Spleen (tissue), 11 donors: Measurements from ENCODE around the gene USP26. TPM values are rescaled to one million over a fixed set of nuclear protein-coding genes. Genes with fewer than 3 reads are reported as not detected.

Source experiments
- DNase-seq: peaks from one replicate; pipeline ENCODE4 v3.0.0-alpha.2; 2020
- H3K27ac ChIP-seq, 8 donors: fragments of 200-600 bp; sonication (generic) in 7 of 8; 1 replicate in 4 of 8; 2 replicates in 4 of 8; pipeline versions ENCODE4 v1.5.0 to v1.8.0; 2016 to 2021; ENCODE audit warnings: inconsistent platforms in 4 of 8, mild to moderate bottlenecking in 4 of 8, moderate library complexity in 1 of 8
- H3K27me3 ChIP-seq, 7 donors: fragments of 200-600 bp; sonication (generic) in 6 of 7; replicated peaks in 1 of 7; 1 replicate in 4 of 7; 2 replicates in 3 of 7; pipeline versions ENCODE4 v1.5.0 to v1.8.0; 2016 to 2021; ENCODE audit warnings: inconsistent platforms in 3 of 7, mild to moderate bottlenecking in 1 of 7
- H3K36me3 ChIP-seq, 6 donors: fragments of 200-600 bp; sonication (generic) in 5 of 6; 1 replicate in 4 of 6; 2 replicates in 2 of 6; pipeline versions ENCODE4 v1.5.0 to v1.8.0; 2016 to 2021; ENCODE audit warnings: inconsistent platforms in 2 of 6
- H3K4me1 ChIP-seq, 6 donors: fragments of 200-600 bp; sonication (generic) in 5 of 6; 1 replicate in 3 of 6; 2 replicates in 3 of 6; pipeline versions ENCODE4 v1.5.0 to v1.8.0; 2016 to 2021; ENCODE audit warnings: inconsistent platforms in 3 of 6
- H3K4me3 ChIP-seq, 8 donors: fragments of 200-600 bp; sonication (generic) in 7 of 8; 1 replicate in 4 of 8; 2 replicates in 4 of 8; pipeline versions ENCODE4 v1.5.0 to v1.8.0; 2016 to 2021; ENCODE audit warnings: inconsistent platforms in 4 of 8, mild to moderate bottlenecking in 4 of 8, moderate library complexity in 2 of 8
- H3K9me3 ChIP-seq, 8 donors: fragments of 200-600 bp; sonication (generic) in 7 of 8; 1 replicate in 4 of 8; 2 replicates in 4 of 8; pipeline versions ENCODE4 v1.5.0 to v1.8.0; 2016 to 2021; ENCODE audit warnings: inconsistent platforms in 4 of 8
- CTCF ChIP-seq, 11 experiments: fragments of 200-600 bp in 7 of 11; fragments of 450-650 bp in 4 of 11; sonication (generic) in 4 of 11; IDR thresholded peaks in 8 of 11; conservative IDR thresholded peaks in 3 of 11; 1 replicate in 7 of 11; 2 replicates in 4 of 11; pipeline versions ENCODE4 v1.4.0 to v1.8.0; 2016 to 2021; ENCODE audit warnings: antibody characterized with exemption in 11 of 11, inconsistent platforms in 4 of 11, mild to moderate bottlenecking in 1 of 11
- POLR2A ChIP-seq, 3 donors: fragments of 450-650 bp; IDR thresholded peaks; one replicate each; pipeline ENCODE4 v1.5.1; 2017; ENCODE audit warnings: antibody characterized with exemption in 3 of 3, mild to moderate bottlenecking in 1 of 3
- POLR2AphosphoS5 ChIP-seq, 3 donors: sonication (generic); formaldehyde crosslinking; IDR thresholded peaks; one replicate each; pipeline ENCODE4 v1.5.1; 2017; ENCODE audit warnings: antibody characterized with exemption in 3 of 3
- WGBS, 5 donors: extraction: QIAGEN DNeasy Blood & Tissue Kit in 3 of 5; methylation state at CpG; one replicate each; pipeline versions ENCODE4 v1.1.5 to v1.1.7; 2013 to 2018; 5-methylcytosine and 5-hydroxymethylcytosine counted together
- intact Hi-C: fragments of 100-400 bp; cut with DNase I; formaldehyde crosslinking; loops from one replicate; pipeline ENCODE4 v1.15.0; 2023; ENCODE audit warnings: low total_unique reads
- polyA plus RNA-seq, 3 donors: library from polyadenylated mRNA; stranded (reverse); fragments of 200-250 nt; gene quantifications; one replicate each; pipeline ENCODE4 v1.2.1, GENCODE V29; 2013
- total RNA-seq, 7 donors: library from RNA; depleted of rRNA in 3 of 7; stranded (reverse); fragments of >200 nt in 3 of 7; fragmentation: NEBNext Ultra II Directional in 4 of 7; extraction: Animal tissue kit (Norgen Biotek cat#: 25700) in 4 of 7; gene quantifications; one replicate each; pipeline versions ENCODE4 v1.1.0 to v1.2.1, GENCODE V29; 2016 to 2021
- donor health status: healthy with polysubstance abuse.
- donor health status: DM: no; HTN: no; CAD: no; lungs with moderate emphysema.
- donor health status: DM: no; HTN: no; CAD: no.
- donor health status: Bipolar disorder and iron deficiency.
- donor health status: healthy.
- donor health status: DM: no; HTN: no; CAD: no.
- donor health status: DM: yes; HTN: yes; CAD: no.

USP26 gene
- total and polyA plus RNA-seq, 10 donors, result not detected

DNA sequence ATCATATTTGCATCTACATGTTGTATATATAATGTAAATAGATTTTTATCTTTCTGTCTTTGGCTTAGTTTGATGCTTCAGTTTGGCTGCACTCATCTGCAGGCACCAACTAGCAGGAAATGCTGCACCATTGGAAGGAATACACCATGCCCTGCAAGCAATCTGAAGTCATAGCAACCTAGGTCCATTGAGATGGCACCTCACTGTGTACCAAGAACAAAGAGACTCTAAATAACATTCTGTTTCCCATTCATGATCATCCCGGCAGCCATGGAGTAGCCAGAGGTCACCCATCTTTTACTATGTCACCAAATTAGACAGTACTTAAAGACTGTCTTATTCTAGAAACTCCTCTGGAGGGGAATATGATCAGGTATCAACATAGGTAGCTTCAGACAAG lies 97.7 kb downstream of the USP26 start:
- Histone ChIP-seq H3K36me3 (no peaks in the 10 kb centered on the region), H3K4me1 (no peaks in the 10 kb centered on the region), H3K27ac (no peak overlapping the region), H3K4me3 (no peak overlapping the region), H3K9me3 (no peaks in the 10 kb centered on the region), H3K27me3 (peaks cover 0 to 4% (median 0%) of the 10 kb centered on the region in 7 donors)
- intact Hi-C loops, result no loop called here
- no peak for TF ChIP-seq POLR2AphosphoS5 (IDR thresholded peaks at IDR 0.05)
- TF ChIP-seq CTCF (IDR thresholded peaks at IDR 0.05 in 8 of 11, conservative IDR thresholded peaks at IDR 0.05 in 3 of 11), result no peak
- TF ChIP-seq POLR2A (IDR thresholded peaks at IDR 0.05), result no peak
- no peak for DNase-seq
- 76 to 100% (median 82%) methylated on average over 1 of the region's 1 CpG for WGBS, 5 donors

DNA sequence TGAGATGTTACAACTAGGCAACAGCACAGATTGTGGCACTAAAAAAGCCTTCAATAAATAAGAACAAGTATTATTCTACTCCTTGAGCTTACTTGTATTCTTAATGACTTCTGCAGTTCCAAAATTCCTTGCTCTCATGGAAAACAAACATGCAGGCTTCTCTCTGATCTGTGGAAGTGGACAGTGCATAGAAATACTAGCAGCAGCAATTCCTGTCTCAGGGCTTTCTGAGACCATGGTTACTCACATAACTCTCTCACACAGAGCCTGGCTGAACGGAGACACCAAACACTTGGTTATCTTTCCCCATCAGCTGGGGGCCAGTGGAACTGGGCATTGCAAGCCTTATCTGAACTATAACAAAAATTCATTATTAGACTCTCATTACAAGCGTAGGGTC lies 106.1 kb downstream of the USP26 start:
- WGBS, 5 donors, result 76 to 93% (median 80%) methylated on average over 2 of the region's 2 CpGs
- H3K36me3 ChIP-seq, result no peaks in the 10 kb centered on the region

GRCh38 chrX:132986556-132986955 lies 110.4 kb downstream of the USP26 start:
- H3K36me3 ChIP-seq, result no peaks in the 10 kb centered on the region
- peaks cover 0 to 5% (median 0%) of the 10 kb centered on the region in 7 donors for H3K27me3 ChIP-seq
- TF ChIP-seq POLR2AphosphoS5 (IDR thresholded peaks at IDR 0.05) (no peak), POLR2A (IDR thresholded peaks at IDR 0.05) (no peak), CTCF (IDR thresholded peaks at IDR 0.05 in 8 of 11, conservative IDR thresholded peaks at IDR 0.05 in 3 of 11) (no peak)
- intact Hi-C loops, result no loop called here
- H3K9me3 ChIP-seq, result no peaks in the 10 kb centered on the region
- DNase-seq, result no peak
- H3K27ac ChIP-seq, result no peak overlapping the region
- no peak overlapping the region for H3K4me3 ChIP-seq
- H3K4me1 ChIP-seq, result no peaks in the 10 kb centered on the region

More for the DNA sequence above, 106.1 kb downstream of the USP26 start:
- TF ChIP-seq CTCF (IDR thresholded peaks at IDR 0.05 in 8 of 11, conservative IDR thresholded peaks at IDR 0.05 in 3 of 11) (no peak), POLR2AphosphoS5 (IDR thresholded peaks at IDR 0.05) (no peak), POLR2A (IDR thresholded peaks at IDR 0.05) (no peak)
- Histone ChIP-seq H3K9me3 (no peaks in the 10 kb centered on the region), H3K27me3 (peaks cover 0 to 8% (median 0%) of the 10 kb centered on the region in 7 donors), H3K4me3 (no peak overlapping the region), H3K27ac (no peak overlapping the region), H3K4me1 (no peaks in the 10 kb centered on the region)
- DNase-seq, result no peak
- intact Hi-C loops, result no loop called here

- H3K4me1 ChIP-seq, result no peaks in the 10 kb centered on the region
- peaks cover 0 to 4% (median 0%) of the 10 kb centered on the region in 8 donors for H3K9me3 ChIP-seq
- H3K27ac ChIP-seq, result no peak overlapping the region
- no peak overlapping the region for H3K4me3 ChIP-seq
- no peaks in the 10 kb centered on the region for H3K36me3 ChIP-seq
- intact Hi-C loops, result no loop called here
- TF ChIP-seq CTCF (IDR thresholded peaks at IDR 0.05 in 8 of 11, conservative IDR thresholded peaks at IDR 0.05 in 3 of 11), result no peak
- TF ChIP-seq POLR2A (IDR thresholded peaks at IDR 0.05), result no peak
- TF ChIP-seq POLR2AphosphoS5 (IDR thresholded peaks at IDR 0.05), result no peak
- no peaks in the 10 kb centered on the region for H3K27me3 ChIP-seq
- no peak for DNase-seq
- WGBS, 5 donors, result 61 to 89% (median 83%) methylated on average over 7 of the region's 7 CpGs
These were observed 112.8 kb downstream of the USP26 start for GRCh38 chrX:132984058-132984650.
